Stomach (tissue), 4 donors: Measurements from ENCODE around the gene AGL.

Experiments used
- POLR2A ChIP-seq, 4 donors: fragments of 450-650 bp; IDR thresholded peaks; one replicate each; pipeline ENCODE4 v1.6.1; 2016; ENCODE audit warnings: antibody characterized with exemption in 4 of 4, control low read depth in 2 of 4, mild to moderate bottlenecking in 1 of 4, moderate library complexity in 1 of 4
- TF ChIP-seq, protein P1 (sequence below), 7 experiments: fragments of 450-650 bp in 4 of 7; fragments of 200-600 bp in 3 of 7; sonication (generic) in 3 of 7; IDR thresholded peaks; one replicate each; pipeline ENCODE4 v1.5.1; 2016 to 2019; ENCODE audit warnings: antibody characterized with exemption in 7 of 7, control low read depth in 2 of 7, mild to moderate bottlenecking in 1 of 7

GRCh38 chr1:99860703-99861102 lies 10.5 kb downstream of the AGL start:
- TF ChIP-seq, protein P1, sequence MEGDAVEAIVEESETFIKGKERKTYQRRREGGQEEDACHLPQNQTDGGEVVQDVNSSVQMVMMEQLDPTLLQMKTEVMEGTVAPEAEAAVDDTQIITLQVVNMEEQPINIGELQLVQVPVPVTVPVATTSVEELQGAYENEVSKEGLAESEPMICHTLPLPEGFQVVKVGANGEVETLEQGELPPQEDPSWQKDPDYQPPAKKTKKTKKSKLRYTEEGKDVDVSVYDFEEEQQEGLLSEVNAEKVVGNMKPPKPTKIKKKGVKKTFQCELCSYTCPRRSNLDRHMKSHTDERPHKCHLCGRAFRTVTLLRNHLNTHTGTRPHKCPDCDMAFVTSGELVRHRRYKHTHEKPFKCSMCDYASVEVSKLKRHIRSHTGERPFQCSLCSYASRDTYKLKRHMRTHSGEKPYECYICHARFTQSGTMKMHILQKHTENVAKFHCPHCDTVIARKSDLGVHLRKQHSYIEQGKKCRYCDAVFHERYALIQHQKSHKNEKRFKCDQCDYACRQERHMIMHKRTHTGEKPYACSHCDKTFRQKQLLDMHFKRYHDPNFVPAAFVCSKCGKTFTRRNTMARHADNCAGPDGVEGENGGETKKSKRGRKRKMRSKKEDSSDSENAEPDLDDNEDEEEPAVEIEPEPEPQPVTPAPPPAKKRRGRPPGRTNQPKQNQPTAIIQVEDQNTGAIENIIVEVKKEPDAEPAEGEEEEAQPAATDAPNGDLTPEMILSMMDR (IDR thresholded peaks at IDR 0.05), result no peak
- TF ChIP-seq POLR2A (IDR thresholded peaks at IDR 0.05), result no peak
